ENCODE results near the gene STPG4.

Gene STPG4

GRCh38 chr2:47086571-47086970 is 68.5 kb downstream of the STPG4 start:
- no peak for DNase-seq

GRCh38 chr2:47086054-47086471 is 69.0 kb downstream of the STPG4 start:
- no peak for DNase-seq

GRCh38 chr2:47083886-47084687 is 71.0 kb downstream of the STPG4 start:
- no peak for DNase-seq

DNA sequence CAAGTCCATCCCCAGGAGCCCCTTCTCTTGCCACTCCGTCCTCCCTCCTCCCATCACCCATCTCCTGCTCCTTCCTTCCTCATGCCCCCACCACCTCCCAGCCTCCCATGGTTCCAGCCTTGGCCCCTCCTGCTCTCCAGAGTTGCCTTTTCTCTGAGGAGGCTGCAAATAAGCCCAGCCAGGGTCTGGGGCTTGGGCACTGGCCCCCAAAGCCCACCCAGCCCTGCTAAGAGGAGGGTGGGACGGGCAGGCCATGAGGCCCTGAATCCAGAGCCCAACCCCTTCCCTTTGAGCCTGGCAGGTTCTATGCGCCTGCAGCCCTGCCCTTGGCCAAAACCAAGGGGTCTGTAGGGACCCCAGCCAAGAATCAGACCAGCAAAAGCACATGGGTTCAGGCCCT is 71.6 kb downstream of the STPG4 start:
- DNase-seq, result no peak

DNA sequence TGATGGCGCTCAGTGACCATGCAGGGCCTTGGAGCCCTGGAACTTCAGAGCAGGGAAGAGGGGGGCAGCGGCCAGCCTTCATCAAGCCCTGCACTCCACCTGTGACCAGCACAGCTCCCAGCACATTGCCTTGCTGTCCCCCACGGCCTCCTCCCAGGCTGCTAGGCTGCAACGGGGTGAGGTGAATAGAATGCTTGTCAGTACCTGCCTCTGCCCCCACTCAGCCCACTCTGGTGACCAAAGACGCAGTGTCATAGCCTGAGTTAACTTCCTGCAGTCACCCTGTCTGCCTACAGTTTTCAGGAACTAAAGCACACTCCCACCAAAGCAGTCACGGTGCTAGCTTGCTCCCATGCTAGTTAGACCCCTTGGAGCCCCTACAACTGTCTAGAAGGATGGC is 72.1 kb downstream of the STPG4 start:
- DNase-seq, result no peak

DNA sequence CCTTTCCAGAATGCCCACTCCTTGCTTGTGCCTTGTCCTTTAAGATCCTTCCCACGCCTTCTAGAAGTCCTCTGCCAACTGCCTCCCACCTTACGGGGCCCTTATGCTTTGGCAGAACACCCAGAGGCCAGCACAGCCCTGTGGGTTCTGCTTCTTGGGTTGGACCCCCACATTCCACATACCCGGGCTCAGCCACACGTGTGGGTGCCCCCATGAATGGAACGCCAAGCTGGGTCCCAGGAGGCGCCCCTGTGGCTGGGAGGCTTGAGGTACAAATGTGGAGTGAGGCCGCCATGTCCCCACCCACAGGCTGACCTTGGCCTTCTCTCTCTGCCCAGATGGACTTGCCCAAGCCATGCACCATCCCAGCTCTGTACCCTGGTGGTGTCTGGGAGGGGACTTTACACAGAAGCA is 74.2 kb downstream of the STPG4 start:
- no peak for DNase-seq

DNA sequence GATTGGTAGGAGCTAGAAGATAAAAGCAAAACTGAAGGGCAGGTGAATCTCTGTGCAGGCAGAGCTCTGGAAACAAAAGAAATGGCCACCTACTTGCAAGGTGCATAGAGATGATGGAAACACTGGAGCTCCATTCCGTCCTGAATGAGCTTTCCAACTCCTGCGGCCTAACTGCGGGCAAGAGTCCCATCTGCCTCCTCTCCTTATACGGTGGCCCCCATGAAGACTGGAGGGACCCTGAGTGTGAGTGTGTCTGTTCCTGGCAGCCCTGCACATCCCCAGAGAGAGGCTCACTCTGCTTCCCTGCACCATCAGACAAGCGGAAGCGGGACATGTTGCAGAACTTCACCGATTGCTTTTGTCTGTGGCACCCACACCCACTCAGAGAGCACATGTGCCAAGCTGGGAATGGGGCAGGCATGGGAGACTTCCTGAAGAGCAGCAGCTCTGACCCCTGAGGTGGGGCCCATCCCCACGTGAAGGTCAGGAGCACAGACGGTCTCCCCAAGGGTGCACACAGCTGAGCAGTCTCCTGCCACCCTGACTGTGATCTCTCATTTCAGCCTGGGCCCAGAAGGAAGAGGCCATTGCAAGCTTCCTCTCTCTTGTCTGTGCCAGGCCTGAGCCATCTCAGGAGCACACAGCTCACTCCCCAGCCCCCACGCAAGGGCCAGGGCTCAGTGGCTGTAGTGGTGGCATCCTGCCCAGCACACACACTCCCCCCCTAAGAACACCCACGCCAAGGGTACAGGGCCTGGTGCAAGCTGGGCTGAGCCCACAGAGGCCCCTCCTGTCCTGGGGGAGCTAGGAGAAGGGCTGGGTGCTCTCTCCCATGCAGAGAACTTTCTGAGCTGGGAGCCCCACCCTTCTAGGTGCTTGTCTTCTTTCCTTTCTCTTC is 75.3 kb downstream of the STPG4 start:
- no peak for DNase-seq

- no peak for DNase-seq
Measured at GRCh38 chr2:47078541-47079482, 76.3 kb downstream of the STPG4 start.

- no peak for DNase-seq
Measured at GRCh38 chr2:47077442-47078117, 77.5 kb downstream of the STPG4 start.

GRCh38 chr2:47076586-47077441 is 78.3 kb downstream of the STPG4 start:
- no peak for DNase-seq

GRCh38 chr2:47076126-47076506 is 79.0 kb downstream of the STPG4 start:
- no peak for DNase-seq

- DNase-seq, result no peak
Measured at GRCh38 chr2:47075361-47076125, 79.6 kb downstream of the STPG4 start.

- DNase-seq, result no peak
Measured at GRCh38 chr2:47074691-47075090, 80.4 kb downstream of the STPG4 start.

DNA sequence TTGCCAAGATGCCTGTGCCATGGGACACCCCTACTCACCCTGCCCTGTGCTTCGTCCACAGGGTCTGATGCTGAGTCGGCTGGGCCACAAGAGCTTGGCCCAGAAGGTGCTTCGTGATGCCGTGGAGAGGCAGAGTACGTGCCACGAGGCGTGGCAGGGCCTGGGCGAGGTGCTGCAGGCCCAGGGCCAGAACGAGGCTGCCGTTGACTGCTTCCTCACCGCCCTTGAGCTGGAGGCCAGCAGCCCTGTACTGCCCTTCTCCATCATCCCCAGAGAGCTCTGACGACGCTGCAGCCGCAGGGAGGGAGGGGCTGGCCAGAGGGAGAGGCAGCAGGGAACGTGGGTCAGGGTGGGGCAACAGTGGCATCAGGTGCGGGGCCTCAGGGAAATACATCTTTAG is 81.5 kb downstream of the STPG4 start:
- DNase-seq, result no peak

DNA sequence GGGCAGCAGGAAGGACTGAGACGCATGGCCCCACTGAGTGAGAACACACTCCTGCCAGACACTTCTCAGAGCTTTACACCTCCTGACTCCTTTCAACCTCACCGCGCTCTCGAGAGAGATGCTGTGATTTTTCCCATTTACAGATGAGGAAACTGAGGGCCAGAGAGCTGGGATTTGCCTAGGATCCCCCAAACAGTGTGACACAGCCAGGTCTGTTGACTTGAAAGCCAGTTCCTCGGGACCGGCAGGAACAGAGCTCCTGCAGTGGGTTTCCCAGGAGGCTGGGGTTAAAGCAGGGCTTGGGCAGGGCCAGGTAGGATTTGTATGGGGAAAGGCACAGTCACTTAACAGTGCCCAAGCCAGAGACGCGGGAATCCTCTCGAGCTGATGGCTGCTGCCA is 81.9 kb downstream of the STPG4 start:
- no peak for DNase-seq

GRCh38 chr2:47072728-47073191 is 82.3 kb downstream of the STPG4 start:
- DNase-seq, result no peak

DNA sequence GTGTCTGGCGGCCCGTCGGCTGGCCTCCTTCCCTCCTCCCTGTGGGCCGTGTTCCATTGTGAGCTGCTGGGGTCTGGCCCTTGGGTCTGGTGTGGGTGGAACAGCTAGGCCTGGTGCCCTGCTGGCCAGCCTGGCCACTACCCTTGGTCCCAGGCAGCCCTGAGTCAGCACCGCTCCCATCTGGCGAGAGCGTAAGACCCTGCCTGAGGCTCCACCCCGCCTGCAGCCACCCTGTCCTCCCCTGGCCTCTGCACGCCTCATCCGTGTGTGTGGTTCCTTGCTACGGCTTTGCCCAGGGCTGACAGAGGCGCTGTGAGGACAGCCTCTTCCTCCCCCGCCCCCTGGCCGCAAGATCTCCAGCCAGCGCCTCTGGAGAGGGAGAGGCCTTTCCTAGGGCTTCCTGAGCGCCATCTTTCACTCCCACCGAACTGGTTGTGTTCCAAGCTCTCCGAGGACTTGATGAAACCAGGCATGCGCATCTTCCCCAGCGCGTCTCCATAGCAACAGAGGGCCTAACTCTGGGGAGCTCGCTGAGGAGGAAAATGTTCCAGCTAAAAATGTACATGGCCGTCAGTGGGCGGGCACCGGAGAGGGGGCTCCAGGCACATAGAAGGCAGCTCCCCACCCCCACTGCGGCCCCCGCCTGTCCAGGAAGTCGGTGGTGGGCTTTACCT is 83.0 kb downstream of the STPG4 start:
- no peak for DNase-seq

GRCh38 chr2:47070920-47071824 is 83.9 kb downstream of the STPG4 start:
- DNase-seq, result no peak

Measured in effector CD4-positive, alpha-beta T cell (primary cell).